ENCODE data around the gene NEIL3. TPM values are rescaled to one million over a fixed set of nuclear protein-coding genes. Genes with fewer than 3 reads are reported as not detected.

Gene NEIL3
- polyA plus RNA-seq, 1 donor from 2014 or later = 0.15 TPM

- H3K9me2 ChIP-seq (ENCODE audit: insufficient read depth, low read length) = no peaks in the 10 kb centered on the region
- H2AFZ ChIP-seq (ENCODE audit: low read depth, low read length) = no peak overlapping the region
- no peaks in the 10 kb centered on the region for H3K9me3 ChIP-seq (ENCODE audit: low read length)
- H3K36me3 ChIP-seq (ENCODE audit: insufficient read depth, low read length) = no peaks in the 10 kb centered on the region
- H3K4me2 ChIP-seq (ENCODE audit: low read length) = no peak overlapping the region
- no peak for TF ChIP-seq RAD21 (conservative IDR thresholded peaks at IDR 0.05)
- no peak for TF ChIP-seq TAF1 (IDR thresholded peaks at IDR 0.05; ENCODE audit: low read depth)
- no peak for TF ChIP-seq REST (IDR thresholded peaks at IDR 0.05; ENCODE audit: borderline replicate concordance)
- no peak for TF ChIP-seq SMC3 (conservative IDR thresholded peaks at IDR 0.05; ENCODE audit: poor library complexity)
- TF ChIP-seq POLR2AphosphoS5 (IDR thresholded peaks at IDR 0.05) = no peak
- TF ChIP-seq EZH2 (IDR thresholded peaks at IDR 0.05; ENCODE audit: borderline replicate concordance, insufficient read depth, low read length, poor library complexity, severe bottlenecking) = no peak
- TF ChIP-seq EP300 (conservative IDR thresholded peaks at IDR 0.05; ENCODE audit: poor library complexity, severe bottlenecking) = no peak
- TF ChIP-seq MXI1 (conservative IDR thresholded peaks at IDR 0.05; ENCODE audit: poor library complexity, severe bottlenecking) = no peak
- TF ChIP-seq, protein P1, sequence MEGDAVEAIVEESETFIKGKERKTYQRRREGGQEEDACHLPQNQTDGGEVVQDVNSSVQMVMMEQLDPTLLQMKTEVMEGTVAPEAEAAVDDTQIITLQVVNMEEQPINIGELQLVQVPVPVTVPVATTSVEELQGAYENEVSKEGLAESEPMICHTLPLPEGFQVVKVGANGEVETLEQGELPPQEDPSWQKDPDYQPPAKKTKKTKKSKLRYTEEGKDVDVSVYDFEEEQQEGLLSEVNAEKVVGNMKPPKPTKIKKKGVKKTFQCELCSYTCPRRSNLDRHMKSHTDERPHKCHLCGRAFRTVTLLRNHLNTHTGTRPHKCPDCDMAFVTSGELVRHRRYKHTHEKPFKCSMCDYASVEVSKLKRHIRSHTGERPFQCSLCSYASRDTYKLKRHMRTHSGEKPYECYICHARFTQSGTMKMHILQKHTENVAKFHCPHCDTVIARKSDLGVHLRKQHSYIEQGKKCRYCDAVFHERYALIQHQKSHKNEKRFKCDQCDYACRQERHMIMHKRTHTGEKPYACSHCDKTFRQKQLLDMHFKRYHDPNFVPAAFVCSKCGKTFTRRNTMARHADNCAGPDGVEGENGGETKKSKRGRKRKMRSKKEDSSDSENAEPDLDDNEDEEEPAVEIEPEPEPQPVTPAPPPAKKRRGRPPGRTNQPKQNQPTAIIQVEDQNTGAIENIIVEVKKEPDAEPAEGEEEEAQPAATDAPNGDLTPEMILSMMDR (IDR thresholded peaks at IDR 0.05; ENCODE audit: poor library complexity, severe bottlenecking) = no peak
- no peaks in the 10 kb centered on the region for H3K79me2 ChIP-seq (replicated peaks; ENCODE audit: insufficient read depth, low read length)
- H3F3A ChIP-seq (ENCODE audit: insufficient read depth, low read length, poor library complexity, severe bottlenecking) = no peaks in the 10 kb centered on the region
- H4K20me1 ChIP-seq (ENCODE audit: insufficient read depth) = no peaks in the 10 kb centered on the region
- no peaks in the 10 kb centered on the region for H3K27me3 ChIP-seq (ENCODE audit: insufficient read depth, low read depth, low read length)
- peak overlapping the region; percentile 5 for H3K4me3 ChIP-seq (ENCODE audit: low read length)
- H3K9ac ChIP-seq (ENCODE audit: low read length) = no peak overlapping the region
- H3K27ac ChIP-seq (ENCODE audit: low read length) = peak overlapping the region; percentile 54
Observed at GRCh38 chr4:177356921-177357320, 47.2 kb downstream of the NEIL3 start.

GRCh38 chr4:177367336-177367735 is 57.7 kb downstream of the NEIL3 start:
- no peak overlapping the region for H3K27ac ChIP-seq (ENCODE audit: low read length)
- no peaks in the 10 kb centered on the region for H3K9me3 ChIP-seq (ENCODE audit: low read length)
- no peak overlapping the region for H3K4me3 ChIP-seq (ENCODE audit: low read length)
- H3K9ac ChIP-seq (ENCODE audit: low read length) = no peak overlapping the region
- no peaks in the 10 kb centered on the region for H3F3A ChIP-seq (ENCODE audit: insufficient read depth, low read length, poor library complexity, severe bottlenecking)
- no peaks in the 10 kb centered on the region for H4K20me1 ChIP-seq (ENCODE audit: insufficient read depth)
- no peak overlapping the region for H2AFZ ChIP-seq (ENCODE audit: low read depth, low read length)
- TF ChIP-seq TAF1 (IDR thresholded peaks at IDR 0.05; ENCODE audit: low read depth) = no peak
- no peak for TF ChIP-seq POLR2AphosphoS5 (IDR thresholded peaks at IDR 0.05)
- H3K9me2 ChIP-seq (ENCODE audit: insufficient read depth, low read length) = no peaks in the 10 kb centered on the region
- no peaks in the 10 kb centered on the region for H3K36me3 ChIP-seq (ENCODE audit: insufficient read depth, low read length)
- no peaks in the 10 kb centered on the region for H3K27me3 ChIP-seq (ENCODE audit: insufficient read depth, low read depth, low read length)
- H3K4me2 ChIP-seq (ENCODE audit: low read length) = no peak overlapping the region
- H3K79me2 ChIP-seq (replicated peaks; ENCODE audit: insufficient read depth, low read length) = no peaks in the 10 kb centered on the region

GRCh38 chr4:177369372-177369771 is 59.7 kb downstream of the NEIL3 start:
- Histone ChIP-seq H3F3A (ENCODE audit: insufficient read depth, low read length, poor library complexity, severe bottlenecking) (no peaks in the 10 kb centered on the region), H3K9ac (ENCODE audit: low read length) (no peak overlapping the region), H3K27ac (ENCODE audit: low read length) (no peak overlapping the region), H3K4me2 (ENCODE audit: low read length) (no peak overlapping the region), H3K27me3 (ENCODE audit: insufficient read depth, low read depth, low read length) (no peaks in the 10 kb centered on the region), H3K4me3 (ENCODE audit: low read length) (no peak overlapping the region), H2AFZ (ENCODE audit: low read depth, low read length) (no peak overlapping the region), H3K36me3 (ENCODE audit: insufficient read depth, low read length) (no peaks in the 10 kb centered on the region), H3K9me3 (ENCODE audit: low read length) (no peaks in the 10 kb centered on the region), H4K20me1 (ENCODE audit: insufficient read depth) (no peaks in the 10 kb centered on the region), H3K79me2 (replicated peaks; ENCODE audit: insufficient read depth, low read length) (no peaks in the 10 kb centered on the region), H3K9me2 (ENCODE audit: insufficient read depth, low read length) (no peaks in the 10 kb centered on the region)
- TF ChIP-seq EZH2 (IDR thresholded peaks at IDR 0.05; ENCODE audit: borderline replicate concordance, insufficient read depth, low read length, poor library complexity, severe bottlenecking) (no peak), MXI1 (conservative IDR thresholded peaks at IDR 0.05; ENCODE audit: poor library complexity, severe bottlenecking) (no peak), RAD21 (conservative IDR thresholded peaks at IDR 0.05) (no peak), SMC3 (conservative IDR thresholded peaks at IDR 0.05; ENCODE audit: poor library complexity) (no peak), EP300 (conservative IDR thresholded peaks at IDR 0.05; ENCODE audit: poor library complexity, severe bottlenecking) (no peak), POLR2AphosphoS5 (IDR thresholded peaks at IDR 0.05) (no peak), TAF1 (IDR thresholded peaks at IDR 0.05; ENCODE audit: low read depth) (no peak), REST (IDR thresholded peaks at IDR 0.05; ENCODE audit: borderline replicate concordance) (no peak)
- TF ChIP-seq, protein P1 (IDR thresholded peaks at IDR 0.05; ENCODE audit: poor library complexity, severe bottlenecking) = no peak

Measured in neural cell (in vitro differentiated cells).